Measurements from ENCODE around the gene SRCIN1. TPM values are rescaled to one million over a fixed set of nuclear protein-coding genes. Genes with fewer than 3 reads are reported as not detected.

Gene SRCIN1
- total RNA-seq, 2 donors from 2014 or later: 0.52 to 1.1 TPM

- no peak overlapping the region for H3K27ac ChIP-seq
- H3K4me1 ChIP-seq: peaks cover 0 to 10% of the 10 kb centered on the region in 2 donors
- no peak for TF ChIP-seq CTCF (IDR thresholded peaks at IDR 0.05)
- no peak for DNase-seq (ENCODE audit: low spot score)
- H3K9me3 ChIP-seq: peaks cover 0 to 6% of the 10 kb centered on the region in 2 donors
- H3K4me3 ChIP-seq: no peak overlapping the region
- no peaks in the 10 kb centered on the region for H3K36me3 ChIP-seq
- peaks cover 0 to 8% of the 10 kb centered on the region in 2 donors for H3K27me3 ChIP-seq
Observed at GRCh38 chr17:38611872-38612376, 6.2 kb upstream of the SRCIN1 start.

GRCh38 chr17:38611070-38611786 is 5.5 kb upstream of the SRCIN1 start:
- Histone ChIP-seq H3K4me1 (peaks cover 0 to 17% of the 10 kb centered on the region in 2 donors), H3K27me3 (peaks cover 0 to 11% of the 10 kb centered on the region in 2 donors), H3K27ac (no peak overlapping the region), H3K36me3 (no peaks in the 10 kb centered on the region), H3K4me3 (no peak overlapping the region), H3K9me3 (peaks cover 0 to 6% of the 10 kb centered on the region in 2 donors)
- DNase-seq (ENCODE audit: low spot score): no peak
- no peak for TF ChIP-seq CTCF (IDR thresholded peaks at IDR 0.05)

- Histone ChIP-seq H3K27ac (no peak overlapping the region), H3K27me3 (peaks cover 0 to 12% of the 10 kb centered on the region in 2 donors), H3K9me3 (peaks cover 0 to 6% of the 10 kb centered on the region in 2 donors), H3K4me1 (peaks cover 0 to 28% of the 10 kb centered on the region in 2 donors), H3K36me3 (no peaks in the 10 kb centered on the region), H3K4me3 (no peak overlapping the region)
- no peak for DNase-seq (ENCODE audit: low spot score)
- TF ChIP-seq CTCF (IDR thresholded peaks at IDR 0.05): no peak
Observed at GRCh38 chr17:38609280-38610031, 3.7 kb upstream of the SRCIN1 start.

- no peak for TF ChIP-seq CTCF (IDR thresholded peaks at IDR 0.05)
Observed at GRCh38 chr17:38608648-38609047, 2.9 kb upstream of the SRCIN1 start.

GRCh38 chr17:38606646-38607611 is 1.2 kb upstream of the SRCIN1 start:
- Histone ChIP-seq H3K36me3 (no peaks in the 10 kb centered on the region), H3K27ac (peak overlapping the region; percentile 34 to 60), H3K27me3 (peaks cover 0 to 12% of the 10 kb centered on the region in 2 donors), H3K9me3 (peaks cover 0 to 4% of the 10 kb centered on the region in 2 donors), H3K4me3 (peak overlapping the region; percentile 51 to 62), H3K4me1 (peaks cover 0 to 32% of the 10 kb centered on the region in 2 donors)
- peak; percentile 4 to 5 for TF ChIP-seq CTCF (IDR thresholded peaks at IDR 0.05)
- no peak for DNase-seq (ENCODE audit: low spot score)

More at GRCh38 chr17:38608648-38609047, 2.9 kb upstream of the SRCIN1 start:
- H3K36me3 ChIP-seq: no peaks in the 10 kb centered on the region
- peaks cover 0 to 6% of the 10 kb centered on the region in 2 donors for H3K9me3 ChIP-seq
- no peak overlapping the region for H3K4me3 ChIP-seq
- peaks cover 0 to 12% of the 10 kb centered on the region in 2 donors for H3K27me3 ChIP-seq
- H3K4me1 ChIP-seq: peaks cover 0 to 28% of the 10 kb centered on the region in 2 donors
- no peak for DNase-seq (ENCODE audit: low spot score)
- H3K27ac ChIP-seq: no peak overlapping the region

Data from right atrium auricular region (tissue), 2 donors.